ENCODE results near the gene IGSF10.

DNA sequence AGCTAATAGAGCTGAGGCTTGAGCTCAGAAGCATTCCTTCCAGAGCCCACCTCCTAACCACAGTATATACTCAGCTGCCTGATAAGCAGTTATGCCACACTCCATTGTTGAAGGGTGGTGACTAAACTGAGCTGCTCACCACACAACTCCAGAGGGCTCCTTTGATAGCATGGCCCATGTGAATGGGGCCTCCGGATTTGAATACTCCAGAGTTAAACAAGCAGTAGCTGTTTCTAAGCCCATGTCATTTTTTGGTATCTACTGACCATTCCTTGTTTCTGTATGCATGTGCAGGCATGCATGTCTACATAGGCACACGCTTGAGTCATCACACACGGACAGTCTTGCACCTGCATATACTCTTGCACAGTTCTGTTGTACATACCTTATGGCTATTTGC lies 28.9 kb downstream of the IGSF10 start:
- no peak for TF ChIP-seq EZH2 (IDR thresholded peaks at IDR 0.05)
- no peak for TF ChIP-seq POLR2AphosphoS5 (IDR thresholded peaks at IDR 0.05; ENCODE audit: borderline replicate concordance, low read depth, low read length)
- no peak for TF ChIP-seq FOXP2 (optimal IDR thresholded peaks at IDR 0.05; ENCODE audit: control extremely low read depth, extremely low read length, insufficient read depth)

Data from SK-N-MC (cell line).